ENCODE results near the gene DDX42. TPM values are rescaled to one million over a fixed set of nuclear protein-coding genes. Genes with fewer than 3 reads are reported as not detected.
A peak's percentile ranks its signal among the peaks of the same experiment; 100 is the strongest.

Gene DDX42
- total and polyA plus RNA-seq, 2 of the 13 experiments (the other 11 are each of a cell fraction or from before 2014, with no cell fraction given) = 87.2 to 92.9 TPM

DNA sequence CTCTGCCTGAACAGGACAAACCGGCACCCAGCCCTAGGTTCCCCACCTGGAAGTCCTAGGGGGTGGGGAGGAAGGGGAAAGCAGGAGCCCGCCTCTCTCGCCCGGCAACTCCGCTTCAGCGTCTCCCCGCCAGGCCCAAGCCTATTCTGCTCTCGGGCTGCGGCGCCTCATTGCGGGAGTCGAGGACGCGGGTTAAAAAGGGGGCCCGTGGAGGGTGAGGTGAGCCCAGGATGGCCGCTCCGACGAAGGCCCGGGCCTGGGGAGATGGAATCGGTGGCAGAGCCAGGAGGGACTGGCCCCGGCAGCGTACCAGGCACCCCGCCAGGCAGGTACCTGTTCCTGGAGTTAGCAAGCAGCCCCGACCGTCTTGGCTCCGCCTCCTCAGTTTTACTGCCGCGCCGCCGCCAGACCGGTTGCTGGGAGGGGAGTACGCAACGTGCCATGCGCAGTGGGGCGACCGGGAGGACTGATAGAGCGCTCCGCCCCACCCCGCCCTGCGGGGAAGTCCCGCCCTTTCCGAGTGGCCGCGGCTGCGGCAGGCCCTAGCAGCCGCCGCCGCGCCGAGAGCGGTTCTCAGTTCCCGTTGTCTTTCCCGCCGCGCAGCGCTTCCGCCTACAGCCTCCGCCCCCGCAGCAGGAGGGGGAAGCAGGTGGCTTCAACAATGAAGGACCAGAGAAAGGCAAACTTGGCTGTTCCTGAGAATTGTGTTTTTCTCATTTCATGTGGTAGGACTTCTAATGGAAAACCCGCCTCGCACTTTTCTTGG lies 32.4 kb upstream of the DDX42 start, which contains the start of gene STRADA (continued):
- no peak for TF ChIP-seq TCF7 (IDR thresholded peaks at IDR 0.05; ENCODE audit: low read depth)
- no peak for TF ChIP-seq ZNF737 (CRISPR knock-in tag; IDR thresholded peaks at IDR 0.05; ENCODE audit: borderline replicate concordance)
- peak; percentile 87 for TF ChIP-seq THAP11 (CRISPR knock-in tag; IDR thresholded peaks at IDR 0.05)
- TF ChIP-seq, protein P1, sequence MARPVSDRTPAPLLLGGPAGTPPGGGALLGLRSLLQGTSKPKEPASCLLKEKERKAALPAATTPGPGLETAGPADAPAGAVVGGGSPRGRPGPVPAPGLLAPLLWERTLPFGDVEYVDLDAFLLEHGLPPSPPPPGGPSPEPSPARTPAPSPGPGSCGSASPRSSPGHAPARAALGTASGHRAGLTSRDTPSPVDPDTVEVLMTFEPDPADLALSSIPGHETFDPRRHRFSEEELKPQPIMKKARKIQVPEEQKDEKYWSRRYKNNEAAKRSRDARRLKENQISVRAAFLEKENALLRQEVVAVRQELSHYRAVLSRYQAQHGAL (CRISPR knock-in tag; IDR thresholded peaks at IDR 0.05; ENCODE audit: not compliant biosample characterization) = peak; percentile 50
- TF ChIP-seq ZNF589 (CRISPR knock-in tag; conservative IDR thresholded peaks at IDR 0.05) = 0 out of 2 replicates have a peak, but pooled peaks have one; percentile 64
- peak; percentile 72 for TF ChIP-seq HDAC2 (CRISPR knock-in tag; IDR thresholded peaks at IDR 0.05)
- TF ChIP-seq, protein P2, sequence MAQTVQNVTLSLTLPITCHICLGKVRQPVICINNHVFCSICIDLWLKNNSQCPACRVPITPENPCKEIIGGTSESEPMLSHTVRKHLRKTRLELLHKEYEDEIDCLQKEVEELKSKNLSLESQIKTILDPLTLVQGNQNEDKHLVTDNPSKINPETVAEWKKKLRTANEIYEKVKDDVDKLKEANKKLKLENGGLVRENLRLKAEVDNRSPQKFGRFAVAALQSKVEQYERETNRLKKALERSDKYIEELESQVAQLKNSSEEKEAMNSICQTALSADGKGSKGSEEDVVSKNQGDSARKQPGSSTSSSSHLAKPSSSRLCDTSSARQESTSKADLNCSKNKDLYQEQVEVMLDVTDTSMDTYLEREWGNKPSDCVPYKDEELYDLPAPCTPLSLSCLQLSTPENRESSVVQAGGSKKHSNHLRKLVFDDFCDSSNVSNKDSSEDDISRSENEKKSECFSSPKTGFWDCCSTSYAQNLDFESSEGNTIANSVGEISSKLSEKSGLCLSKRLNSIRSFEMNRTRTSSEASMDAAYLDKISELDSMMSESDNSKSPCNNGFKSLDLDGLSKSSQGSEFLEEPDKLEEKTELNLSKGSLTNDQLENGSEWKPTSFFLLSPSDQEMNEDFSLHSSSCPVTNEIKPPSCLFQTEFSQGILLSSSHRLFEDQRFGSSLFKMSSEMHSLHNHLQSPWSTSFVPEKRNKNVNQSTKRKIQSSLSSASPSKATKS (CRISPR knock-in tag; IDR thresholded peaks at IDR 0.05) = 0 out of 2 replicates have a peak, but pooled peaks have one; percentile 86
- no peak for TF ChIP-seq MAFK (conservative IDR thresholded peaks at IDR 0.05 in 1 of 2, IDR thresholded peaks at IDR 0.05 in 1 of 2; ENCODE audit: low read length in 2 of 2)
- TF ChIP-seq, protein P3, sequence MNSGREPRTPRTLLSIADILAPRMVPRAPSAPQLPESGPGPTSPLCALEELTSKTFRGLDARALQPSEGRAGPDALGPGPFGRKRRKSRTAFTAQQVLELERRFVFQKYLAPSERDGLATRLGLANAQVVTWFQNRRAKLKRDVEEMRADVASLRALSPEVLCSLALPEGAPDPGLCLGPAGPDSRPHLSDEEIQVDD (CRISPR knock-in tag; IDR thresholded peaks at IDR 0.05; ENCODE audit: borderline replicate concordance) = 0 out of 2 replicates have a peak, but pooled peaks have one; percentile 53
- TF ChIP-seq, protein P4, sequence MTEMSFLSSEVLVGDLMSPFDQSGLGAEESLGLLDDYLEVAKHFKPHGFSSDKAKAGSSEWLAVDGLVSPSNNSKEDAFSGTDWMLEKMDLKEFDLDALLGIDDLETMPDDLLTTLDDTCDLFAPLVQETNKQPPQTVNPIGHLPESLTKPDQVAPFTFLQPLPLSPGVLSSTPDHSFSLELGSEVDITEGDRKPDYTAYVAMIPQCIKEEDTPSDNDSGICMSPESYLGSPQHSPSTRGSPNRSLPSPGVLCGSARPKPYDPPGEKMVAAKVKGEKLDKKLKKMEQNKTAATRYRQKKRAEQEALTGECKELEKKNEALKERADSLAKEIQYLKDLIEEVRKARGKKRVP (CRISPR knock-in tag; IDR thresholded peaks at IDR 0.05) = peak in 1 of 2 experiments; percentile 43; a peak in 2 of 4 replicates
- no peak for TF ChIP-seq KLF6 (CRISPR knock-in tag; IDR thresholded peaks at IDR 0.05)
- peak; percentile 83 for TF ChIP-seq MEF2D (CRISPR knock-in tag; IDR thresholded peaks at IDR 0.05)
- peak; percentile 91; the same call in 1 of the 2 replicates for TF ChIP-seq ZNF724P (CRISPR knock-in tag; IDR thresholded peaks at IDR 0.05; ENCODE audit: borderline replicate concordance)
- TF ChIP-seq, protein P5, sequence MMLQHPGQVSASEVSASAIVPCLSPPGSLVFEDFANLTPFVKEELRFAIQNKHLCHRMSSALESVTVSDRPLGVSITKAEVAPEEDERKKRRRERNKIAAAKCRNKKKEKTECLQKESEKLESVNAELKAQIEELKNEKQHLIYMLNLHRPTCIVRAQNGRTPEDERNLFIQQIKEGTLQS (CRISPR knock-in tag; IDR thresholded peaks at IDR 0.05) = no peak
- peak; percentile 75; the same call in 1 of the 2 replicates for TF ChIP-seq TP53 (CRISPR knock-in tag; conservative IDR thresholded peaks at IDR 0.05)
- TF ChIP-seq, protein P6, sequence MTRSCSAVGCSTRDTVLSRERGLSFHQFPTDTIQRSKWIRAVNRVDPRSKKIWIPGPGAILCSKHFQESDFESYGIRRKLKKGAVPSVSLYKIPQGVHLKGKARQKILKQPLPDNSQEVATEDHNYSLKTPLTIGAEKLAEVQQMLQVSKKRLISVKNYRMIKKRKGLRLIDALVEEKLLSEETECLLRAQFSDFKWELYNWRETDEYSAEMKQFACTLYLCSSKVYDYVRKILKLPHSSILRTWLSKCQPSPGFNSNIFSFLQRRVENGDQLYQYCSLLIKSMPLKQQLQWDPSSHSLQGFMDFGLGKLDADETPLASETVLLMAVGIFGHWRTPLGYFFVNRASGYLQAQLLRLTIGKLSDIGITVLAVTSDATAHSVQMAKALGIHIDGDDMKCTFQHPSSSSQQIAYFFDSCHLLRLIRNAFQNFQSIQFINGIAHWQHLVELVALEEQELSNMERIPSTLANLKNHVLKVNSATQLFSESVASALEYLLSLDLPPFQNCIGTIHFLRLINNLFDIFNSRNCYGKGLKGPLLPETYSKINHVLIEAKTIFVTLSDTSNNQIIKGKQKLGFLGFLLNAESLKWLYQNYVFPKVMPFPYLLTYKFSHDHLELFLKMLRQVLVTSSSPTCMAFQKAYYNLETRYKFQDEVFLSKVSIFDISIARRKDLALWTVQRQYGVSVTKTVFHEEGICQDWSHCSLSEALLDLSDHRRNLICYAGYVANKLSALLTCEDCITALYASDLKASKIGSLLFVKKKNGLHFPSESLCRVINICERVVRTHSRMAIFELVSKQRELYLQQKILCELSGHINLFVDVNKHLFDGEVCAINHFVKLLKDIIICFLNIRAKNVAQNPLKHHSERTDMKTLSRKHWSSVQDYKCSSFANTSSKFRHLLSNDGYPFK (CRISPR knock-in tag; IDR thresholded peaks at IDR 0.05; ENCODE audit: borderline replicate concordance) = peak; percentile 84; the same call in 1 of the 2 replicates
- peak; percentile 55; the same call in 1 of the 2 replicates for TF ChIP-seq IRF2 (CRISPR knock-in tag; IDR thresholded peaks at IDR 0.05)
- peak; percentile 95; the same call in 1 of the 2 replicates for TF ChIP-seq ZSCAN30 (CRISPR knock-in tag; IDR thresholded peaks at IDR 0.05)
- no peak for TF ChIP-seq CHD4 (IDR thresholded peaks at IDR 0.05; ENCODE audit: borderline replicate concordance, low read length)
- TF ChIP-seq SMYD3 (CRISPR knock-in tag; IDR thresholded peaks at IDR 0.05) = peak; percentile 58
- peak; percentile 94 for TF ChIP-seq ELF1 (CRISPR knock-in tag; IDR thresholded peaks at IDR 0.05)
